K562 (cell line): Measurements from ENCODE around the gene ROPN1L. TPM values are rescaled to one million over a fixed set of nuclear protein-coding genes. Genes with fewer than 3 reads are reported as not detected.

ENCODE experiments used
- BRCA1 ChIP-seq, 2 experiments: fragments of 450-650 bp in 1 of 2; sonication (generic) in 1 of 2; formaldehyde crosslinking in 1 of 2; IDR thresholded peaks; 2 replicates each; pipeline versions ENCODE4 v1.5.0 to v1.6.1; 2017 to 2020; ENCODE audit warnings: mild to moderate bottlenecking in 1 of 2, missing genetic modification reagents in 1 of 2
- CBX5 ChIP-seq: IDR thresholded peaks from 2 replicates; pipeline ENCODE4 v1.6.1; 2014; ENCODE audit warnings: low read depth, borderline replicate concordance
- GABPA ChIP-seq: fragments of 200-800 bp; sonication (Bioruptor generic); conservative IDR thresholded peaks from 2 replicates; pipeline ENCODE4 v1.6.1; 2016; ENCODE audit warnings: low read depth, missing genetic modification characterization, missing compliant biosample characterization
- MAFF ChIP-seq: IDR thresholded peaks from 2 replicates; pipeline ENCODE4 v1.6.1; 2012; ENCODE audit warnings: low read length, improper control_type of control experiment
- MEF2D ChIP-seq: conservative IDR thresholded peaks from 2 replicates; pipeline ENCODE4 v1.6.1; 2016; ENCODE audit warnings: low read depth, missing genetic modification characterization, missing compliant biosample characterization
- PRPF4 ChIP-seq: fragments of 200-400 bp; formaldehyde crosslinking; IDR thresholded peaks from one replicate; pipeline ENCODE4 v1.6.1; 2017; ENCODE audit warnings: low read length, low read depth, mild to moderate bottlenecking; ENCODE audit not compliant: insufficient read depth, poor library complexity, severe bottlenecking
- RBM17 ChIP-seq: fragments of 200-400 bp; formaldehyde crosslinking; IDR thresholded peaks from 2 replicates; pipeline ENCODE4 v1.6.1; 2017; ENCODE audit warnings: low read depth, mild to moderate bottlenecking, low read length, borderline replicate concordance
- SREBF2 ChIP-seq: sonication (generic); formaldehyde crosslinking; IDR thresholded peaks from 2 replicates; pipeline ENCODE4 v1.4.0; 2020; ENCODE audit warnings: mild to moderate bottlenecking, missing genetic modification reagents
- SRSF9 ChIP-seq: fragments of 200-400 bp; formaldehyde crosslinking; IDR thresholded peaks from 2 replicates; pipeline ENCODE4 v1.6.1; 2017; ENCODE audit warnings: low read depth, low read length, borderline replicate concordance
- WHSC1 ChIP-seq: IDR thresholded peaks from one replicate; pipeline ENCODE4 v1.6.1; 2012; ENCODE audit warnings: low read length, control low read depth, inconsistent platforms
- polyA plus RNA-seq, 8 experiments: library from polyadenylated mRNA; depleted of rRNA in 4 of 8; stranded (reverse) in 5 of 8; unstranded in 3 of 8; fragments of >200 nt; fragmentation: Nextera tagmentation in 2 of 8; fragmentation: Illumina TruSeq in 1 of 8; extraction: Ambion mirVana in 2 of 8; extraction: Trizol in 1 of 8; gene quantifications; 2 replicates each; pipeline versions ENCODE4 v1.2.1 to v1.2.3, GENCODE V29; 2011 to 2014; ENCODE audit warnings: inconsistent platforms in 1 of 8, missing spikeins in 1 of 8
- total RNA-seq, 7 experiments: library from RNA; depleted of rRNA in 6 of 7; stranded (reverse); fragments of >200 nt in 6 of 7; fragmentation: Illumina TruSeq in 2 of 7; extraction: Trizol in 2 of 7; gene quantifications; 2 replicates each; pipeline versions ENCODE4 v1.2.1 to v1.2.3, GENCODE V29; 2011 to 2021; ENCODE audit warnings: low replicate concordance in 1 of 7
- TF ChIP-seq, protein P1 (sequence below): sonication (generic); formaldehyde crosslinking; IDR thresholded peaks from 2 replicates; pipeline ENCODE4 v1.8.0; 2022; ENCODE audit warnings: mild to moderate bottlenecking, missing genetic modification reagents
- TF ChIP-seq, protein P2 (sequence below): fragments of 450-650 bp; formaldehyde crosslinking; conservative IDR thresholded peaks from 2 replicates; pipeline ENCODE4 v1.4.0; 2022; ENCODE audit warnings: mild to moderate bottlenecking, missing genetic modification characterization
- TF ChIP-seq, protein P3 (sequence below): fragments of 450-650 bp; IDR thresholded peaks from 2 replicates; pipeline ENCODE4 v1.6.1; 2016; ENCODE audit warnings: low read depth

Gene ROPN1L
- total and polyA plus RNA-seq, 9 of the 15 experiments (the other 6 are each of a cell fraction or from before 2014, with no cell fraction given), result 0.04 to 0.85 (median 0.24) TPM; not detected in 3

DNA sequence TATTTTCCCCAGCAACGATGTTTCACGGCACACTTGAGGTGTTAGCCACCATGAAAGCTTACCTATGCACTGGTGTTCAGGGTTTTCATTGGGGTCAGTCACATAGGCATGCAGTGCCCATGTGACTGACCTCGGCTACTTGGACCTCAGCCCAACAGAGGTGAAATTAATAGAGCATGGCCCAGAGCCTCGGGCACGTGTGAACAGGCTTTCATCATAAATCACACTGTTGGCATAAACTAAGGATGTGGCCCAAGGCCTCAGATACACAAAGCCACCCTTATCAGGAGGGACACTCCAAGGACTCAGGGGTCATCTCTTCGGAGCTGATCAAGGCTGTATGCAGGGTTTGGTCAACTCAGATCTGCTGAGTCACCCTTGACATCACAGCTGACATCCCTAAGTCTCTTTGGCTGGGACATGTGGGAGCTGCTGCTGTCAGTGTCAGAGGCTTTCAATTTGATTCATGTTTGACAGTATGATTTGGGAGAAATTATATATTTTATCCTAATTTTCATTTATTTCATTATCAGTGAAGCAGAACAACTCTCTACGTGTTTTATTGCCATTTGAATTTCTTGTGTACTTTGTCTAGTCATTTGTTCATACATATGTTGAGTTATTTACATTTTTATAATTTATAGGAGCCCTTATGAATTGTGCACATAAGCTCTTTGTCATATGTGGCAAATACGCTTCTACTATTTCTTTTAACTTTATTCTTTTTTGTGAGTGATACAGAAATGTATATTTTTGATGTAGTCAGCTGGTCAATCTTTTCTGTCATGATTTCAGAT lies 62.5 kb downstream of the ROPN1L start (continued):
- TF ChIP-seq SREBF2 (no peak), CBX5 (0 out of 2 replicates have a peak, but pooled peaks have one; percentile 43), SRSF9 (no peak), PRPF4 (no peak), BRCA1 (IDR thresholded peaks at IDR 0.05) (no peak), BRCA1 (CRISPR knock-in tag; IDR thresholded peaks at IDR 0.05) (no peak), WHSC1 (no peak), MAFF (peak; percentile 100), RBM17 (no peak), MEF2D (tag) (peak; percentile 85), GABPA (tag) (no peak; the same call in 1 of the 2 replicates)
- TF ChIP-seq, protein P1, sequence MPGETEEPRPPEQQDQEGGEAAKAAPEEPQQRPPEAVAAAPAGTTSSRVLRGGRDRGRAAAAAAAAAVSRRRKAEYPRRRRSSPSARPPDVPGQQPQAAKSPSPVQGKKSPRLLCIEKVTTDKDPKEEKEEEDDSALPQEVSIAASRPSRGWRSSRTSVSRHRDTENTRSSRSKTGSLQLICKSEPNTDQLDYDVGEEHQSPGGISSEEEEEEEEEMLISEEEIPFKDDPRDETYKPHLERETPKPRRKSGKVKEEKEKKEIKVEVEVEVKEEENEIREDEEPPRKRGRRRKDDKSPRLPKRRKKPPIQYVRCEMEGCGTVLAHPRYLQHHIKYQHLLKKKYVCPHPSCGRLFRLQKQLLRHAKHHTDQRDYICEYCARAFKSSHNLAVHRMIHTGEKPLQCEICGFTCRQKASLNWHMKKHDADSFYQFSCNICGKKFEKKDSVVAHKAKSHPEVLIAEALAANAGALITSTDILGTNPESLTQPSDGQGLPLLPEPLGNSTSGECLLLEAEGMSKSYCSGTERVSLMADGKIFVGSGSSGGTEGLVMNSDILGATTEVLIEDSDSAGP (CRISPR knock-in tag), result no peak
- TF ChIP-seq, protein P2, sequence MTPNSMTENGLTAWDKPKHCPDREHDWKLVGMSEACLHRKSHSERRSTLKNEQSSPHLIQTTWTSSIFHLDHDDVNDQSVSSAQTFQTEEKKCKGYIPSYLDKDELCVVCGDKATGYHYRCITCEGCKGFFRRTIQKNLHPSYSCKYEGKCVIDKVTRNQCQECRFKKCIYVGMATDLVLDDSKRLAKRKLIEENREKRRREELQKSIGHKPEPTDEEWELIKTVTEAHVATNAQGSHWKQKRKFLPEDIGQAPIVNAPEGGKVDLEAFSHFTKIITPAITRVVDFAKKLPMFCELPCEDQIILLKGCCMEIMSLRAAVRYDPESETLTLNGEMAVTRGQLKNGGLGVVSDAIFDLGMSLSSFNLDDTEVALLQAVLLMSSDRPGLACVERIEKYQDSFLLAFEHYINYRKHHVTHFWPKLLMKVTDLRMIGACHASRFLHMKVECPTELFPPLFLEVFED (CRISPR knock-in tag), result 0 out of 2 replicates have a peak, but pooled peaks have one; percentile 68
- TF ChIP-seq, protein P3, sequence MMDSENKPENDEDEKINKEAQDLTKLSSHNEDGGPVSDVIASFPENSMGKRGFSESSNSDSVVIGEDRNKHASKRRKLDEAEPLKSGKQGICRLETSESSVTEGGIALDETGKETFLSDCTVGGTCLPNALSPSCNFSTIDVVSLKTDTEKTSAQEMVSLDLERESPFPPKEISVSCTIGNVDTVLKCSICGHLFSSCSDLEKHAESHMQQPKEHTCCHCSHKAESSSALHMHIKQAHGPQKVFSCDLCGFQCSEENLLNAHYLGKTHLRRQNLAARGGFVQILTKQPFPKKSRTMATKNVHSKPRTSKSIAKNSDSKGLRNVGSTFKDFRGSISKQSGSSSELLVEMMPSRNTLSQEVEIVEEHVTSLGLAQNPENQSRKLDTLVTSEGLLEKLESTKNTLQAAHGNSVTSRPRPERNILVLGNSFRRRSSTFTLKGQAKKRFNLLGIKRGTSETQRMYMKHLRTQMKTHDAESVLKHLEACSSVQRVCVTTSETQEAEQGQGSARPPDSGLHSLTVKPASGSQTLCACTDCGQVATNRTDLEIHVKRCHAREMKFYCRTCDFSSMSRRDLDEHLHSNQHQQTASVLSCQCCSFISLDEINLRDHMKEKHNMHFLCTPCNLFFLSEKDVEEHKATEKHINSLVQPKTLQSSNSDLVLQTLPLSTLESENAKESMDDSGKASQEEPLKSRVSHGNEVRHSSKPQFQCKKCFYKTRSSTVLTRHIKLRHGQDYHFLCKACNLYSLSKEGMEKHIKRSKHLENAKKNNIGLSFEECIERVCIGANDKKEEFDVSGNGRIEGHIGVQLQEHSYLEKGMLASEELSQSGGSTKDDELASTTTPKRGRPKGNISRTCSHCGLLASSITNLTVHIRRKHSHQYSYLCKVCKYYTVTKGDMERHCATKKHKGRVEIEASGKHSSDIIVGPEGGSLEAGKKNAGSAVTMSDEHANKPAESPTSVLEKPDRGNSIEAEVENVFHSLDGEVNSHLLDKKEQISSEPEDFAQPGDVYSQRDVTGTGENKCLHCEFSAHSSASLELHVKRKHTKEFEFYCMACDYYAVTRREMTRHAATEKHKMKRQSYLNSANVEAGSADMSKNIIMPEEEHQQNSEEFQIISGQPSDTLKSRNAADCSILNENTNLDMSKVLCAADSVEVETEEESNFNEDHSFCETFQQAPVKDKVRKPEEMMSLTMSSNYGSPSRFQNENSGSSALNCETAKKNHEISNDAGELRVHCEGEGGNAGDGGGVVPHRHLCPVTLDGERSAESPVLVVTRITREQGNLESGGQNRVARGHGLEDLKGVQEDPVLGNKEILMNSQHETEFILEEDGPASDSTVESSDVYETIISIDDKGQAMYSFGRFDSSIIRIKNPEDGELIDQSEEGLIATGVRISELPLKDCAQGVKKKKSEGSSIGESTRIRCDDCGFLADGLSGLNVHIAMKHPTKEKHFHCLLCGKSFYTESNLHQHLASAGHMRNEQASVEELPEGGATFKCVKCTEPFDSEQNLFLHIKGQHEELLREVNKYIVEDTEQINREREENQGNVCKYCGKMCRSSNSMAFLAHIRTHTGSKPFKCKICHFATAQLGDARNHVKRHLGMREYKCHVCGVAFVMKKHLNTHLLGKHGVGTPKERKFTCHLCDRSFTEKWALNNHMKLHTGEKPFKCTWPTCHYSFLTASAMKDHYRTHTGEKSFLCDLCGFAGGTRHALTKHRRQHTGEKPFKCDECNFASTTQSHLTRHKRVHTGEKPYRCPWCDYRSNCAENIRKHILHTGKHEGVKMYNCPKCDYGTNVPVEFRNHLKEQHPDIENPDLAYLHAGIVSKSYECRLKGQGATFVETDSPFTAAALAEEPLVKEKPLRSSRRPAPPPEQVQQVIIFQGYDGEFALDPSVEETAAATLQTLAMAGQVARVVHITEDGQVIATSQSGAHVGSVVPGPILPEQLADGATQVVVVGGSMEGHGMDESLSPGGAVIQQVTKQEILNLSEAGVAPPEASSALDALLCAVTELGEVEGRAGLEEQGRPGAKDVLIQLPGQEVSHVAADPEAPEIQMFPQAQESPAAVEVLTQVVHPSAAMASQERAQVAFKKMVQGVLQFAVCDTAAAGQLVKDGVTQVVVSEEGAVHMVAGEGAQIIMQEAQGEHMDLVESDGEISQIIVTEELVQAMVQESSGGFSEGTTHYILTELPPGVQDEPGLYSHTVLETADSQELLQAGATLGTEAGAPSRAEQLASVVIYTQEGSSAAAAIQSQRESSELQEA, result no peak
